Endothelial cell of umbilical vein (primary cell): ENCODE measurements around the gene DRAP1. TPM values are rescaled to one million over a fixed set of nuclear protein-coding genes. Genes with fewer than 3 reads are reported as not detected.

Source experiments
- BruUV-seq: library from RNA; stranded (reverse); fragments of 400-500 nt; replicated peaks from 2 replicates; lab custom pipeline; 2021; lab: Mats Ljungman, UMichigan
- CTCF ChIA-PET: fragments of 300-600, 350-600 bp; sonication (Branson Sonifier 250); formaldehyde crosslinking; loops from one replicate; lab custom pipeline; 2021; ENCODE audit warnings: antibody characterized with exemption, inconsistent platforms; lab: Charles Lee
- POLR2A ChIA-PET: fragments of 300-600, 350-600 bp; sonication (Branson Sonifier 250); formaldehyde crosslinking; loops from one replicate; lab custom pipeline; 2021; ENCODE audit warnings: antibody characterized with exemption, inconsistent platforms; lab: Charles Lee
- DNase-seq: peaks from one replicate; pipeline ENCODE4 v3.0.0-alpha.2; 2011; ENCODE audit warnings: low read depth, low spot score
- FAIRE-seq: peaks from 2 replicates; lab custom pipeline; 2011; peaks lifted over from hg19 to GRCh38; lab: Jason Lieb, UNC
- H2AFZ ChIP-seq: 2 replicates; pipeline ENCODE4 v1.6.0; 2012; ENCODE audit warnings: low read depth, low read length, control low read depth, inconsistent platforms
- H3K27ac ChIP-seq: 2 replicates; pipeline ENCODE4 v1.5.1; 2011; ENCODE audit warnings: low read depth, mild to moderate bottlenecking, control low read depth, low read length, moderate library complexity; ENCODE audit not compliant: insufficient read depth
- H3K27me3 ChIP-seq, 2 experiments: 2 replicates each; pipeline versions ENCODE4 v1.6.0 to v1.6.1; 2011; ENCODE audit warnings: low read length in 2 of 2, mixed read lengths in 1 of 2; ENCODE audit not compliant: control insufficient read depth in 2 of 2, insufficient read depth in 2 of 2
- H3K36me3 ChIP-seq, 2 experiments: 2 replicates in 1 of 2; 3 replicates in 1 of 2; pipeline ENCODE4 v1.5.1; 2011; ENCODE audit warnings: low read length in 2 of 2, mild to moderate bottlenecking in 1 of 2, moderate library complexity in 1 of 2; ENCODE audit not compliant: control insufficient read depth in 2 of 2, insufficient read depth in 2 of 2; ENCODE audit errors: extremely low read depth in 1 of 2
- H3K4me1 ChIP-seq: 3 replicates; pipeline ENCODE4 v1.5.1; 2011; ENCODE audit warnings: mild to moderate bottlenecking, low read length; ENCODE audit not compliant: control insufficient read depth, insufficient read depth; ENCODE audit errors: extremely low read depth
- H3K4me2 ChIP-seq: 2 replicates; pipeline ENCODE4 v1.6.1; 2011; ENCODE audit warnings: low read length, control low read depth, mixed read lengths; ENCODE audit not compliant: insufficient read depth
- H3K4me3 ChIP-seq, 3 experiments: fragments of 200-600 bp in 1 of 3; sonication (generic), shearing (Covaris generic) in 1 of 3; replicated peaks in 1 of 3; 2 replicates each; pipeline ENCODE4 v1.5.1; 2011 to 2016; ENCODE audit warnings: control low read depth in 3 of 3, low read length in 3 of 3, mild to moderate bottlenecking in 2 of 3, inconsistent platforms in 1 of 3, low read depth in 1 of 3, moderate library complexity in 1 of 3; ENCODE audit not compliant: insufficient read depth in 1 of 3
- H3K79me2 ChIP-seq: 2 replicates; pipeline ENCODE4 v1.6.0; 2012; ENCODE audit warnings: low read length, inconsistent platforms; ENCODE audit not compliant: control insufficient read depth, insufficient read depth
- H3K9ac ChIP-seq: replicated peaks from 2 replicates; pipeline ENCODE3; 2011; ENCODE audit warnings: low read length, control low read depth; ENCODE audit not compliant: insufficient read depth; ENCODE audit errors: extremely low read depth
- H3K9me1 ChIP-seq: replicated peaks from 3 replicates; pipeline ENCODE4 v1.6.0; 2011; ENCODE audit warnings: mild to moderate bottlenecking, low read length; ENCODE audit not compliant: control insufficient read depth, insufficient read depth; ENCODE audit errors: extremely low read depth
- H3K9me3 ChIP-seq: replicated peaks from 2 replicates; pipeline ENCODE4 v1.5.1; 2012; ENCODE audit warnings: low read length, inconsistent platforms; ENCODE audit not compliant: control insufficient read depth, insufficient read depth
- H4K20me1 ChIP-seq: replicated peaks from 2 replicates; pipeline ENCODE3; 2011; ENCODE audit warnings: mild to moderate bottlenecking, low read length; ENCODE audit not compliant: control insufficient read depth, insufficient read depth; ENCODE audit errors: extremely low read depth
- MYC ChIP-seq: IDR thresholded peaks from one replicate; pipeline ENCODE4 v1.6.1; 2011; ENCODE audit warnings: mild to moderate bottlenecking, low read depth, low read length
- POLR2A ChIP-seq: IDR thresholded peaks from 2 replicates; pipeline ENCODE4 v1.6.1; 2012; ENCODE audit warnings: low read depth, mild to moderate bottlenecking, control low read depth, low read length
- POLR2AphosphoS5 ChIP-seq: IDR thresholded peaks from 2 replicates; pipeline ENCODE4 v1.6.1; 2012; ENCODE audit warnings: low read depth, mild to moderate bottlenecking, control low read depth, low read length, moderate library complexity; ENCODE audit not compliant: insufficient read depth
- dilution Hi-C: fragments of 300-500 bp; cut with MboI; formaldehyde crosslinking; loops from one replicate; pipeline ENCODE4 v1.15.0; 2019; ENCODE audit warnings: low sequenced_read_pairs; ENCODE audit not compliant: extremely low pct_ligation_motif_present
- intact Hi-C: fragments of 100-400 bp; cut with micrococcal nuclease; formaldehyde crosslinking; loops from one replicate; pipeline ENCODE4 v1.10.0; 2022
- polyA plus RNA-seq, 4 experiments: library from polyadenylated mRNA; depleted of rRNA in 3 of 4; stranded (reverse) in 3 of 4; unstranded in 1 of 4; fragments of >200 nt; gene quantifications; 2 replicates each; pipeline versions ENCODE4 v1.2.1 to v1.2.3, GENCODE V29; 2011 to 2012; ENCODE audit warnings: missing spikeins in 1 of 4
- total RNA-seq: library from RNA; stranded (reverse); gene quantifications from 2 replicates; pipeline ENCODE4 v1.2.3, GENCODE V29; 2021
- TF ChIP-seq, protein P1 (sequence below), 2 donors: IDR thresholded peaks; 1 replicate in 1 of 2; 2 replicates in 1 of 2; pipeline ENCODE4 v1.5.1; 2011; ENCODE audit warnings: low read length in 2 of 2, mild to moderate bottlenecking in 2 of 2, moderate library complexity in 2 of 2, control low read depth in 1 of 2, inconsistent platforms in 1 of 2, low read depth in 1 of 2; ENCODE audit not compliant: insufficient read depth in 1 of 2; ENCODE audit errors: extremely low read depth in 1 of 2
- TF ChIP-seq, protein P2 (sequence below): IDR thresholded peaks from 2 replicates; pipeline ENCODE4 v1.6.1; 2011; ENCODE audit not compliant: insufficient read depth, insufficient read length

DRAP1 gene
- total and polyA plus RNA-seq, 2 donors (not counting 3 experiments of a cell fraction or from before 2014, with no cell fraction given), result 74.9 to 114 TPM

DNA sequence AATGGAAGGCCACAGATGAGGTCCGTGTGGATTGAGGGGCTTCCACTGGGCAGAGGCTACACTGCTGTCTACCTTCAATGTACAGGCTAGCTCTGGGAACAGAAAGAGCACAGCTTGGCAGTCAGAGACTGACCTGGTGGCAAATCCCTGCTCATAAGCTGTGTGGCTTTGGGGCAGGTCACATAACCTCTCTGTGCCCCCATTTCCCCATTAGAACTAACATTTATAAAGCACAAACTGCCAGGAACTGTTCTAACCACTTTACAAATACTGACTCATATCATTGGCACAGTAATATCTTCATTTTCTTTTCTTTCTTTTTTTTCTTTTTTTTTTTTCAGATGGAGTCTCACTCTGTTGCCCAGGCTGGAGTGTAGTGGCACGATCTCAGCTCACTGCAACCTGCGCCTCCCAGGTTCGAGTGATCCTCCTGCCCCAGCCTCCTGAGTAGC is 22.2 kb upstream of the DRAP1 start:
- H3K4me1 ChIP-seq, result peaks cover 58% of the 10 kb centered on the region
- no TSS peak for BruUV-seq
- ChIA-PET CTCF (interaction anchor here (0.8 to 6.2 kb wide), 2 partner anchors 7 to 19 kb away, joined by 3 to 69 read pairs; partner anchors contain the start of genes CCDC85B and FIBP), POLR2A (interaction anchor here (0.7 to 2.5 kb wide), 3 partner anchors 8 to 375 kb away, joined by 3 to 16 read pairs (median 4); partner anchors contain the start of gene FIBP)
- H3K9me3 ChIP-seq, result no peaks in the 10 kb centered on the region
- dilution Hi-C loops (no loop called here), intact Hi-C loops (no loop called here)
- peak overlapping the region; percentile 37 for H3K4me2 ChIP-seq
- DNase-seq (no peak), FAIRE-seq (peak; percentile 48)
- H3K79me2 ChIP-seq, result peaks cover 75% of the 10 kb centered on the region
- H3K9ac ChIP-seq, result no peak overlapping the region
- no peaks in the 10 kb centered on the region for H3K9me1 ChIP-seq
- H3K27me3 ChIP-seq, result no peaks in the 10 kb centered on the region
- H4K20me1 ChIP-seq, result no peaks in the 10 kb centered on the region
- peaks cover 5 to 8% of the 10 kb centered on the region in 2 experiments for H3K36me3 ChIP-seq
- H2AFZ ChIP-seq, result no peak overlapping the region
- TF ChIP-seq POLR2A (no peak), MYC (no peak), POLR2AphosphoS5 (peak; percentile 30)
- TF ChIP-seq, protein P1, sequence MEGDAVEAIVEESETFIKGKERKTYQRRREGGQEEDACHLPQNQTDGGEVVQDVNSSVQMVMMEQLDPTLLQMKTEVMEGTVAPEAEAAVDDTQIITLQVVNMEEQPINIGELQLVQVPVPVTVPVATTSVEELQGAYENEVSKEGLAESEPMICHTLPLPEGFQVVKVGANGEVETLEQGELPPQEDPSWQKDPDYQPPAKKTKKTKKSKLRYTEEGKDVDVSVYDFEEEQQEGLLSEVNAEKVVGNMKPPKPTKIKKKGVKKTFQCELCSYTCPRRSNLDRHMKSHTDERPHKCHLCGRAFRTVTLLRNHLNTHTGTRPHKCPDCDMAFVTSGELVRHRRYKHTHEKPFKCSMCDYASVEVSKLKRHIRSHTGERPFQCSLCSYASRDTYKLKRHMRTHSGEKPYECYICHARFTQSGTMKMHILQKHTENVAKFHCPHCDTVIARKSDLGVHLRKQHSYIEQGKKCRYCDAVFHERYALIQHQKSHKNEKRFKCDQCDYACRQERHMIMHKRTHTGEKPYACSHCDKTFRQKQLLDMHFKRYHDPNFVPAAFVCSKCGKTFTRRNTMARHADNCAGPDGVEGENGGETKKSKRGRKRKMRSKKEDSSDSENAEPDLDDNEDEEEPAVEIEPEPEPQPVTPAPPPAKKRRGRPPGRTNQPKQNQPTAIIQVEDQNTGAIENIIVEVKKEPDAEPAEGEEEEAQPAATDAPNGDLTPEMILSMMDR (IDR thresholded peaks at IDR 0.05; ENCODE audit: extremely low read depth in 1 of 2, insufficient read depth in 1 of 2, low read depth in 1 of 2, low read length in 2 of 2), result no peak
- TF ChIP-seq, protein P2, sequence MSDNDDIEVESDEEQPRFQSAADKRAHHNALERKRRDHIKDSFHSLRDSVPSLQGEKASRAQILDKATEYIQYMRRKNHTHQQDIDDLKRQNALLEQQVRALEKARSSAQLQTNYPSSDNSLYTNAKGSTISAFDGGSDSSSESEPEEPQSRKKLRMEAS, result no peak
- H3K4me3 ChIP-seq, result no peak overlapping the region
- H3K27ac ChIP-seq, result peak overlapping the region; percentile 27
